Middle frontal gyrus (tissue), 1 donor: ENCODE measurements around the gene SLC1A7.

Experiments used
- DNase-seq: peaks from one replicate; pipeline ENCODE4 v3.0.0-alpha.2; 2015; ENCODE audit warnings: low spot score; ENCODE audit errors: extremely low spot score

Gene SLC1A7

GRCh38 chr1:53062708-53063591, 79.5 kb downstream of the SLC1A7 start:
- DNase-seq = no peak

GRCh38 chr1:53061859-53062707, 80.4 kb downstream of the SLC1A7 start, which contains the start of gene PODN:
Gene PODN, plus strand, starts transcription at chr1:53062213. Its CDS starts 7,643 bp downstream, at chr1:53069856.
- DNase-seq = no peak

GRCh38 chr1:53061123-53061858, 81.1 kb downstream of the SLC1A7 start:
- no peak for DNase-seq

GRCh38 chr1:53060579-53060978, 81.9 kb downstream of the SLC1A7 start:
- DNase-seq = no peak

GRCh38 chr1:53057127-53057526, 85.3 kb downstream of the SLC1A7 start:
- DNase-seq = no peak

- DNase-seq = no peak
Measured at GRCh38 chr1:53051676-53052075, 90.8 kb downstream of the SLC1A7 start.

- DNase-seq = no peak
Measured at GRCh38 chr1:53050310-53050709, 92.1 kb downstream of the SLC1A7 start.

GRCh38 chr1:53049574-53049967, 92.9 kb downstream of the SLC1A7 start:
- no peak for DNase-seq

GRCh38 chr1:53048960-53049573, 93.4 kb downstream of the SLC1A7 start:
- no peak for DNase-seq

- DNase-seq = no peak
Measured at GRCh38 chr1:53047737-53048736, 94.4 kb downstream of the SLC1A7 start.

- DNase-seq = no peak
Measured at GRCh38 chr1:53046930-53047329, 95.5 kb downstream of the SLC1A7 start.

- DNase-seq = no peak
Measured at GRCh38 chr1:53044926-53045325, 97.5 kb downstream of the SLC1A7 start.

- no peak for DNase-seq
Measured at GRCh38 chr1:53043271-53043670, 99.2 kb downstream of the SLC1A7 start.

- no peak for DNase-seq
Measured at GRCh38 chr1:53038566-53038965, 103.9 kb downstream of the SLC1A7 start.
